ENCODE measurements around the gene SIK3. TPM values are rescaled to one million over a fixed set of nuclear protein-coding genes. Genes with fewer than 3 reads are reported as not detected.

Gene SIK3
- total RNA-seq, 2 donors from 2014 or later: 21.4 to 26.3 TPM

DNA sequence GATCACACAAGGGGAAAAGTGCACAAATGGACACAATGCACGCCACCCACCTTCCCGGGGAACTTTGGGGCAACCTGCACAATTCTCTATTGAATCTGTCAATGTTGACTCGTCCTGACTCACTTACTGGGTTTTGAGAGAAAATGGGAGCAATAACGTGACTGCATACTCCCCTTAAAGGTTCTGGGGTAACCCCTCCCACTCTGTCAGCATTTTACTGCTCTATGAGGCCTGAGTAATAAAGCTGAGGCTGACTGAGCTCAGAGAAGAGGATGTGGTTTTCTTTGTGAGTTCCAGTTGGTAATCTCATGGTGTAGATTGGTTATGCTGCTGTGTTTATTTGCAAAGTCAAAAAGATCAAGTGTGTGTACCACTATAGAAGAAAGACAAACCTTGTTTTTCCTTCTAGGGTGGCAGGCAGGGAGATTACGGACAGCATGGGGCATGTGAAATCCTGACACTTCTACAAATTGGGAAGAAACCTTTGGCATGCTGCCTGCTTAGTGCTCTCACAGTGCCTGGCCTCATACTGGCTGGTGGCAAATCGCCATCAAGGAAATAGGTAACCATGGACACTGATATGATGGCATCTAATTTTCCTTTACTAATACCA is 244.7 kb downstream of the SIK3 start:
- H3K27ac Mint-ChIP-seq: peak overlapping the region; percentile 93
- peak; percentile 94 to 96 for ATAC-seq (replicated peaks in 1 of 2)
- peak; percentile 73 to 80 for DNase-seq
- H3K9me3 Mint-ChIP-seq: no peaks in the 10 kb centered on the region
- peaks cover 51% of the 10 kb centered on the region for H3K4me1 Mint-ChIP-seq (ENCODE audit: low read depth)
- H3K36me3 Mint-ChIP-seq (ENCODE audit: insufficient read depth in 2 of 2): peaks cover 10 to 12% of the 10 kb centered on the region in 2 donors
- H3K27me3 Mint-ChIP-seq (ENCODE audit: low read depth): no peaks in the 10 kb centered on the region
- peak overlapping the region; percentile 84 to 86 for H3K4me3 Mint-ChIP-seq

DNA sequence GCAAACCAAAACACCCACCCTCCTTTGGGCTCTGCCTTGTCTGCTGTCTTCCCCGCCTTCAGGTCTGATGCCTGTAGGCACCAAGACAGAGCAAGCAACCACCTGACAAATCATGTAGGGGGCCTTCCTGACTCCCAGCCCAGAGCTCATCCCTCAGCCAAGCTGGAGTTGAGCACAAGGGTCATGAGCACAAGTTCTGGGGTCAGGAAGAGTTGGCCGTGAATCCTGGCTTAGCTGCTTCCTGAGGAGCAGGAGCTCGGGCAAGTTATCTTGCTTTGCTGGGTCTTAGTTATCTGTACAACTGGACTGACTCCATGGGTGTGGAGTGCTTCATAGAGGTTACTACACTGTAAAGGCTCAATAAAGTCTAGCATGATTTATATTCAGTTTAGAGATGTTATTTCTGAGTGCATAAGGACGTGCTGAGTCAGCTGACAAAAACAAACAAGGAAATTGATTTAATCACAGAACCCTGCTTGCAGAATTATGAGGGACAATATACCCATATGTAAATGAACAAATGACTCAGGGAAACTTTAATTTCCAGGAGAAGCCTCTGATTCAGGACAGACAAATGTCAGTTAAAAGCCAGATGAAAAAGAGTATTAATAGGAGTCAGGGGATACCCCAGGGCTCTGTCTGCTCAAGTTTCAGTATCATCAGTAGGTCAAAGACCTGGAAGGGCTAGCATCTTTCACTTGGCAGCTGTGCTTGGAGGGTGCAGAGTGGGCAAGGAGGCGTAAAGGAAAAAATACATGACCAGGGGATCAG is 245.8 kb downstream of the SIK3 start:
- Mint-ChIP-seq H3K36me3 (ENCODE audit: insufficient read depth in 2 of 2) (peaks cover 10 to 12% of the 10 kb centered on the region in 2 donors), H3K9me3 (no peaks in the 10 kb centered on the region), H3K27ac (peak overlapping the region; percentile 93), H3K4me3 (peak overlapping the region; percentile 84 to 86), H3K4me1 (ENCODE audit: low read depth) (peaks cover 51% of the 10 kb centered on the region), H3K27me3 (ENCODE audit: low read depth) (no peaks in the 10 kb centered on the region)
- no peak for DNase-seq
- ATAC-seq (replicated peaks in 1 of 2): peak in 1 of 2 donors; percentile 14

DNA sequence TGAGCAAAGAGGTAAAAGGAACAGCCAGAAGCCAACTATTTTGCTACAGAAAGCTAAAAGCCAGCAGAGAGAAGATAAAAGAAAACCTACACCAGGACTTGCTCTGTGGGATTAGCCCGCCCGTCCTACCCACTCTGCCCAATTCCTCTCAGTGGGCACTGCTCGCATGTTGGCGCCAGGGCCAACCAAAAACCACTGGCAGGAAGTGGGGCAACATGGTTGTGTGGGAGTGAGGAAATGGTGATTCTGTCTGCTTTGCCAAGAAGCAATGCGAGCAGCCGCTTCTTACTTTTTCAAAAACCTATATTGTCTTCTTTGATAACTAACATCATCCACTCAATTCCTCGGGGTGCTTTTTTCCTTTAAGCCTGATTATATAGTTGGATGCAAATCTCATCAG is 246.6 kb downstream of the SIK3 start:
- ATAC-seq (replicated peaks in 1 of 2) (peak; percentile 28 to 32), DNase-seq (peak; percentile 76 to 80)
- Mint-ChIP-seq H3K9me3 (no peaks in the 10 kb centered on the region), H3K27me3 (ENCODE audit: low read depth) (no peaks in the 10 kb centered on the region), H3K36me3 (ENCODE audit: insufficient read depth in 2 of 2) (peaks cover 10 to 16% of the 10 kb centered on the region in 2 donors), H3K4me3 (peak overlapping the region; percentile 84 to 86), H3K27ac (peak overlapping the region; percentile 96), H3K4me1 (ENCODE audit: low read depth) (peaks cover 47% of the 10 kb centered on the region)

DNA sequence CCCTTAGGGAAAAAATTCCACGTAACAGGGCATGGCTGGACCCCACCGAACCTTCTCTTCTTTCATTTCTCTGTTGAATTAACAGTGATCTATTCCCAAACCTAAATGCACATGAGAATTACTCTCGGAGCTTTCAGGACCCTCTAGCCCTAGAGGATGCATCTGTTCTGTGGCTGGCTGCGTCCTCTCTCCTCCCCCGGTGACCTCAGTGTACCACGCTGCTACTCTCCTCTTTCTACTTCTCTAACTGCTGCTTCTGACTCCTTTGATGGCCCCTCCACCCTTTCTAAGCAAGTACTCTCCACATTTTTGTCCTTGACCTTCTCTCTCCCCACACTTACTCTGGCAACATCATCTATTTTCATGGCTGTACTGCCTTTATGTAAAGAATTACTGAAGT is 248.7 kb downstream of the SIK3 start:
- H3K27ac Mint-ChIP-seq: no peak overlapping the region
- no peaks in the 10 kb centered on the region for H3K9me3 Mint-ChIP-seq
- no peak for DNase-seq
- peaks cover 36% of the 10 kb centered on the region for H3K4me1 Mint-ChIP-seq (ENCODE audit: low read depth)
- no peak for ATAC-seq (replicated peaks in 1 of 2)
- no peaks in the 10 kb centered on the region for H3K27me3 Mint-ChIP-seq (ENCODE audit: low read depth)
- no peak overlapping the region for H3K4me3 Mint-ChIP-seq
- H3K36me3 Mint-ChIP-seq (ENCODE audit: insufficient read depth in 2 of 2): peaks cover 10 to 15% of the 10 kb centered on the region in 2 donors

DNA sequence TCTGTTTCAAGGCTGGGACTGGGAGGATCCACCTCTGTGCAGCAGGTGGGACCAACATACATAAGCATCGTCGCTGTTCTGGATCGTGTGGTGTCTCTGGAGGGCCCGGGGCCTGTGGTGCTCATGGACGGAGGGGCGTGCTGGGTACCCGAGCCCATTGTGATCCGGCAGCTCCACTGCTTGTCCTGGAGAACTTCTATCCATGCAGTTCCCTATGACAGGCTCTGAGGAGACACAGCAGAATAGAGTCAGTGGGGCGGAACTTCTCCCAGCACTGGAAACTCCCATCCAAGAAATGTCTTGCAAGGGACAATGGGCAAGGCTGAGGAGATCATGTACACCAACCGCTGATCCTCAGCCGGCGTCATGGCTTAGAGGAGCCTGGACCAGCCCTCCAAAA is 249.2 kb downstream of the SIK3 start:
- Mint-ChIP-seq H3K4me1 (ENCODE audit: low read depth) (peaks cover 32% of the 10 kb centered on the region), H3K27ac (no peak overlapping the region)
- no peak for ATAC-seq (replicated peaks in 1 of 2)

DNA sequence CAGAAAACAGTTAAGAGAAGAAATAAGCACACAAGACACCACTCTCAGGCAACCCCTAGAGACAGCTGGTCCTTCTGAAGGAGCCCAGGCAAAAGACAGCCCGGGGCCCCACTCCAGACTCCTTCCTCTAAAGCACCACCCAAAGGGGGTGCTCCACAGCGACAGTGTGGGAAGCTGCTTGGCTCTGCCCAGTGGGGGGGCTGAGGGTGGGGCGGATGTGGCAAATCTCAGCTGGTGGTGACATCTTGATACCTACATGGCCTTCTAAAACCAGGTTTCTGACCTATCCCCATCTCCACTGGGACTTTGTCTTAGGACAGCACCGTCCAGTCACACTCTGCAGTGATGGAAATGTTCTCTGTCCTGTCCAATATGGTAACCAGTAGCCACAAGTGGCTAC is 250.6 kb downstream of the SIK3 start:
- peaks cover 7 to 13% of the 10 kb centered on the region in 2 donors for H3K36me3 Mint-ChIP-seq (ENCODE audit: insufficient read depth in 2 of 2)
- no peaks in the 10 kb centered on the region for H3K9me3 Mint-ChIP-seq
- H3K4me1 Mint-ChIP-seq (ENCODE audit: low read depth): peaks cover 17% of the 10 kb centered on the region
- H3K4me3 Mint-ChIP-seq: no peak overlapping the region
- no peak for ATAC-seq (replicated peaks in 1 of 2)
- DNase-seq: no peak
- no peaks in the 10 kb centered on the region for H3K27me3 Mint-ChIP-seq (ENCODE audit: low read depth)
- no peak overlapping the region for H3K27ac Mint-ChIP-seq

More for the DNA sequence above, 249.2 kb downstream of the SIK3 start:
- DNase-seq: no peak
- Mint-ChIP-seq H3K9me3 (no peaks in the 10 kb centered on the region), H3K4me3 (no peak overlapping the region), H3K36me3 (ENCODE audit: insufficient read depth in 2 of 2) (peaks cover 7 to 11% of the 10 kb centered on the region in 2 donors), H3K27me3 (ENCODE audit: low read depth) (no peaks in the 10 kb centered on the region)

DNA sequence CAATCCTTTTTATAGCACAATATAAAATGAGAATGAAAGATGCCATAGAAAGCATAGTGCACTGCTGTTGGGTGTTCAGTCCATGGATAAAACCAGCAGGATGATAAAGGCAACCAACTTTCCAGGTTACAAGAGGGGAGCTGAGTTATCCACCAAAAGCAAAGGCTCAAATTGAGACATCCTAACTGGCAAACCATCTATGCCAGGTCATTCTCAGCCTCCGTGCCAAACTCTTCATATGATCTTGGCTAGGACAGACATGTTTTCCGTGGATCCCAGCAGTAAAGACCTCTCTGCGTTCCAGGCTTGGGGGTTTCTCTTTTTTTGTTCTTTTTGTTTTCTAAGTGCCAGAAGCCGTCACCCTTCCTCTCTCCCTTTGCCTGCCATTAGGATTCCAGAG is 253.5 kb downstream of the SIK3 start:
- DNase-seq (no peak), ATAC-seq (replicated peaks in 1 of 2) (no peak)
- Mint-ChIP-seq H3K4me3 (no peak overlapping the region), H3K9me3 (no peaks in the 10 kb centered on the region), H3K36me3 (ENCODE audit: insufficient read depth in 2 of 2) (peaks cover 5 to 11% of the 10 kb centered on the region in 2 donors), H3K4me1 (ENCODE audit: low read depth) (no peaks in the 10 kb centered on the region), H3K27ac (no peak overlapping the region), H3K27me3 (ENCODE audit: low read depth) (no peaks in the 10 kb centered on the region)

DNA sequence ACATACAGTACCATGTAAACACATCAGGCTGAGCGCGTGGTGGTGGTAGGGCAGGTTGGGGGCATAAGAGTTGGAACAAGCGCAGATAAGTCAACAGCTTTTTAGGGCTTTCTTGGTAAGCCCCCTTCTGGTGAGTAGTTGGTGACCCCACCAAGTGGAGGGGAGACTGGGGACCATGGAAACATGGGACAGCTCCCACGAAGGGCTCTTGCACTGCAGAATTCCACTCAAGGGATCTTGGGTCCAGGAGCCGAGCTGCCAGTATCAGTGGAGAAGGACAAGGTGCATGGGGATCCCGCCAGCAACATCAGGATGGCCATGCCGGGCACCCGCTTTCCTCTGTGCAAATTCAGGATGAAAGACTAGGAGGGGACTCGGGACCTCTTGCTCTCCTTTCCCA is 254.6 kb downstream of the SIK3 start:
- no peak for DNase-seq
- Mint-ChIP-seq H3K4me1 (ENCODE audit: low read depth) (peaks cover 5% of the 10 kb centered on the region), H3K27me3 (ENCODE audit: low read depth) (no peaks in the 10 kb centered on the region), H3K9me3 (no peaks in the 10 kb centered on the region), H3K27ac (no peak overlapping the region), H3K36me3 (ENCODE audit: insufficient read depth in 2 of 2) (peaks cover 3 to 7% of the 10 kb centered on the region in 2 donors), H3K4me3 (no peak overlapping the region)
- ATAC-seq (replicated peaks in 1 of 2): no peak

DNA sequence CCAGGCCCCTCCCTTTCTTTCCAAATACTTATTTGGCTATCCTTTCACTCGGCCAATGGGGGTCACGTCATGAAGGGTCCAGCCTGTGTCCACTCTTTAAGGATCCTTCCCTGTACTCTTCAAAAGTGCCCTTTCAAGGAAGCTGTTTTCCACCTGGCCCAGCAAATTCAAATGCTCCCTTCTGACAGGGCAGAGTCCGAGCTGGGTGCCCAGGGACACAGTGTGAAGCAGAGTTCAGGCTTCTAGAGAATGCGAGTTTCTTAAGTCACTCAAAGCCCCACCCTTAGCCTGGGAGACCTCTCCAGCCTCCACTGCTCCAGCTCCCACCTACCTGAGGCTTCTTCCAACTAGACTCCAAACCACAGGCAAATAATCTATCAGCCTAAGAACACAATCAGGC is 255.3 kb downstream of the SIK3 start:
- Mint-ChIP-seq H3K27ac (no peak overlapping the region), H3K36me3 (ENCODE audit: insufficient read depth in 2 of 2) (peaks cover 3 to 7% of the 10 kb centered on the region in 2 donors), H3K9me3 (no peaks in the 10 kb centered on the region), H3K4me3 (no peak overlapping the region), H3K27me3 (ENCODE audit: low read depth) (no peaks in the 10 kb centered on the region), H3K4me1 (ENCODE audit: low read depth) (peaks cover 5% of the 10 kb centered on the region)
- DNase-seq (no peak), ATAC-seq (replicated peaks in 1 of 2) (no peak)

DNA sequence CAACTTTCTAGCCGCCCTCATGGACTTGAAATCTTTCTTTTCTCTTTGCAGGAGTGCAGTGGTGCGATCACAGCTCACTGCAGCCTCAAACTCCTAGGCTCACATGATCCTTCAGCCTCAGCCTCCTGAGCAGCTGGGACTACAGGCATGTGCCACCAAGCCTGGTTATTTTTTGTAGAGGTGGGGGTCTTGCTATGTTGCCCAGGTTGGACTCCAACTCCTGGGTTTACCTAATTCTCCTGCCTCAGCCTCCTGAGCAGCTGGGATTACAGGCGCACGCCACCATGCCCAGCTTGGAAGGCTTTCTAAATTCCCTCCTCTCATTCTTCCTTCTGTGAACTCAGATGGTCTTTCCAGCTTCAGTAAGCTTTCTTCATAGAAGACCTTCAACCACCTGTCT is 256.1 kb downstream of the SIK3 start:
- Mint-ChIP-seq H3K4me3 (no peak overlapping the region), H3K4me1 (ENCODE audit: low read depth) (peaks cover 5% of the 10 kb centered on the region), H3K9me3 (no peaks in the 10 kb centered on the region), H3K36me3 (ENCODE audit: insufficient read depth in 2 of 2) (peaks cover 3 to 6% of the 10 kb centered on the region in 2 donors), H3K27me3 (ENCODE audit: low read depth) (no peaks in the 10 kb centered on the region), H3K27ac (no peak overlapping the region)
- DNase-seq (no peak), ATAC-seq (replicated peaks in 1 of 2) (no peak)

DNA sequence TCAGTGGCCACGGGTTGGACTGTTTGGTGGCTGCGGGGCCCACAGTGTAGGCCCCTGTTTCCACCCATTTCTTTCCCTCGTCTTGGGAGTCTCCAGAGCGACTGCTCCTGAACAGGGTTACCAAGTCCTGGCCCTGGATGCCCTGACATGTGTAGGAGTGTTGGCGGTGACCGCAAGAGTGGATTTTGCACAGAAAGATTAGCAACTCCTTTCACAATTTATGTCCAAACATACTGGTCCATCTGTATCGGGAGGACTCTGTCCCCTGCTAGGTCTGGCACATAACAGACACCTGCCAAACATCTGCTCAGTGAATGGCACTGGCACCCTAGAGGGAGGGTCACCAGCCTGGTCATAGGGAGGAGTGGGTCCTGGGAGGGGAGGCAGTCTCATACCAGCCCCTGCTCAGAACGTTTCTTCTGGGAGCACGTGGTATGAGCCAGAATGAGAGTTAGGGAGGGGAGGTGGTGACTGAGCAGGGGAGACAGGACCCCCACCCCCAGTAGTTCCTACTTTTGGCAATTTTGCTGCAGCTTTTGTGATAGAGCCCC is 257.4 kb downstream of the SIK3 start:
- H3K27ac Mint-ChIP-seq: no peak overlapping the region
- H3K27me3 Mint-ChIP-seq (ENCODE audit: low read depth): no peaks in the 10 kb centered on the region
- H3K36me3 Mint-ChIP-seq (ENCODE audit: insufficient read depth in 2 of 2): peaks cover 0 to 4% of the 10 kb centered on the region in 2 donors
- no peak overlapping the region for H3K4me3 Mint-ChIP-seq
- ATAC-seq (replicated peaks in 1 of 2) (no peak), DNase-seq (no peak)
- H3K4me1 Mint-ChIP-seq (ENCODE audit: low read depth): peaks cover 10% of the 10 kb centered on the region
- no peaks in the 10 kb centered on the region for H3K9me3 Mint-ChIP-seq

DNA sequence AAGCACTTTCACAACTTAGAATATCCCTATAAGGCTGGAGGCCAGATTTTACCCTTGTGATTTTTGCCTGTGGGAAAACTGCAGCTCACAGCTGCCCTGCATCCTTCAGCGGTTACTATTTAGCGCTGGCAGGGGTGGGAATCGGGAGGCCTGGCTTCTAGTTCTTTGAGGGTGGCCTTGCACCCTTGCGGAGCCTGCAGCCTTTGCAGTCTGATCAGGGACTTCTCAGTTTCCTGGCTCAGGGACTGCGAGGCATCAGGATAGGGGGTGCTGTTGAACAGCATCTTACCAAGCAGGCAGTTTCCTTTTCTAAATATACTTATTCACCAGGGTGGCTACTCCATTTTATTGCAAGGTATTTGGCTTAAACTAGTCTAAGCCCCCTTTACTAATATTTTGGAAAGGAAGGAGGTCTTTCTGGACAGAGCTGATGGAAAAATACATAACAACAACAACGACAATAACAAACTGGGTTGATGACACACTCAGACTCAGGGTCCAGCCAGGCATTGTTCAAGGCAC is 257.9 kb downstream of the SIK3 start:
- H3K9me3 Mint-ChIP-seq: no peaks in the 10 kb centered on the region
- no peak overlapping the region for H3K4me3 Mint-ChIP-seq
- ATAC-seq (replicated peaks in 1 of 2) (no peak), DNase-seq (no peak)
- peaks cover 0 to 4% of the 10 kb centered on the region in 2 donors for H3K36me3 Mint-ChIP-seq (ENCODE audit: insufficient read depth in 2 of 2)
- H3K4me1 Mint-ChIP-seq (ENCODE audit: low read depth): peaks cover 15% of the 10 kb centered on the region
- H3K27me3 Mint-ChIP-seq (ENCODE audit: low read depth): no peaks in the 10 kb centered on the region
- no peak overlapping the region for H3K27ac Mint-ChIP-seq

DNA sequence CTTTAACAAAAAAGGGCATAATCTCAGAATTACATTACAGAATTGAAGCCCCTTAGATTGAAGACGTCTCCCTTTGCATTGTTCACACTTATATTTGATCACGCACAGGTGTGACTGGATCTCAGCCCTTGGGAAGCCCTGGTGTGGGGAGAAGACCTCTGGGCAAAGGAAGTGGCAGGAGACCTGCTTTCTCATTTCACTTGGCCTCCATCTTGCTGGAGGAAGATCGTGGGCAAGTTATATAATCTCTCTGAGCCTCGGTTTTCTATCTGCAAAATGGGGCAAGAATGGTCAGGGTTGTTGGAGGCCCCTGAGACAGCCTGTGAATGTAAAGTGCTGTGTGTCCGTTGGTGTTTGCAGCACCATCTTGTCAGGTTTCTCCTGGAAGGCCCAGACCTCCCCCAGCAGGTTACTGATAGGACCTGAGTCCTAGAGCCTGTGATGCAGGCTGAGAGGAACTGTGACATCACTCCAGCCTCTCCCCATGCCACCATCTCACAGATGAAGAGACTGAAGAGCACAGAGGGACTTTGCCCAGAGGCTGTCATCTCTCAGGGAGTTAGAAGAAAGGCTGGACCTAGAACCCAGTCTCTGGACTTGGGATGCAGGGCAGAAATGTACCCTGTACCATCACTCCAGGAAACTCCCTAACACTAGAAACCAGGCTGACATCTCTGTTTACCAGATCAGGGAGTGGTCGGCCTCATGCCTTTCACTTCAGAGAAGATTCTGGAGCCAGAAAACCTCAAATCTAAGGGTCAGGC is 259.7 kb downstream of the SIK3 start:
- Mint-ChIP-seq H3K4me3 (no peak overlapping the region), H3K27me3 (ENCODE audit: low read depth) (no peaks in the 10 kb centered on the region), H3K9me3 (no peaks in the 10 kb centered on the region), H3K27ac (no peak overlapping the region), H3K4me1 (ENCODE audit: low read depth) (peaks cover 22% of the 10 kb centered on the region), H3K36me3 (ENCODE audit: insufficient read depth in 2 of 2) (peaks cover 0 to under 1% of the 10 kb centered on the region in 2 donors)
- DNase-seq (no peak), ATAC-seq (replicated peaks in 1 of 2) (no peak)
